Measurements from ENCODE around the gene RPP25. TPM values are rescaled to one million over a fixed set of nuclear protein-coding genes. Genes with fewer than 3 reads are reported as not detected.

RPP25 gene
- total and polyA plus RNA-seq, 7 donors = 3.7 to 24.0 (median 4.8) TPM

DNA sequence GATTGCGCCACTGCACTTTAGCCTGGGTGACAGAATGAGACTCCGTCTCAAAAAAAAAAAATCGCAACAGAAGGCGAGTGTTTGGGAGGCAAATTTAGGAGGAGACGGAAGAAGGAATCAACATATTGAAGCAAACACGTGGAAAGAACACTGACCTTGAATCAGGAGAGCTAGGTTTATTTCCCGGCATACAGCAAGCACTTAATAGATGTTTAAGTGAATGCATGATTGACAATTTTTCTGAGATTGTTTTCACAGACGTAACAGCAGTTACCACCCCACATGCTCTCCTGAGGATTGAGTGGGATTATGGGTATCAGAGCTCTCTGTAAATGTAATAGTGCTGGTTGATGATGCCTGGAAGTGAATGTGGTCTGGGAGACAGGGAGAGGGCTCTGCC lies 5.6 kb upstream of the RPP25 start:
- intact Hi-C loops (cut with DNase I) = no loop called here
- DNase-seq = no peak
- H3K4me1 ChIP-seq = peaks cover 0 to 24% (median 18%) of the 10 kb centered on the region in 4 donors
- H3K9me3 ChIP-seq = no peaks in the 10 kb centered on the region
- H3K36me3 ChIP-seq = no peaks in the 10 kb centered on the region
- no peak overlapping the region for H3K4me3 ChIP-seq
- H3K27ac ChIP-seq = no peak overlapping the region
- H3K27me3 ChIP-seq = peaks cover 20 to 33% (median 28%) of the 10 kb centered on the region in 3 donors
- 92 to 93% methylated on average over 8 of the region's 8 CpGs for WGBS, 2 donors
- TF ChIP-seq, protein P1, sequence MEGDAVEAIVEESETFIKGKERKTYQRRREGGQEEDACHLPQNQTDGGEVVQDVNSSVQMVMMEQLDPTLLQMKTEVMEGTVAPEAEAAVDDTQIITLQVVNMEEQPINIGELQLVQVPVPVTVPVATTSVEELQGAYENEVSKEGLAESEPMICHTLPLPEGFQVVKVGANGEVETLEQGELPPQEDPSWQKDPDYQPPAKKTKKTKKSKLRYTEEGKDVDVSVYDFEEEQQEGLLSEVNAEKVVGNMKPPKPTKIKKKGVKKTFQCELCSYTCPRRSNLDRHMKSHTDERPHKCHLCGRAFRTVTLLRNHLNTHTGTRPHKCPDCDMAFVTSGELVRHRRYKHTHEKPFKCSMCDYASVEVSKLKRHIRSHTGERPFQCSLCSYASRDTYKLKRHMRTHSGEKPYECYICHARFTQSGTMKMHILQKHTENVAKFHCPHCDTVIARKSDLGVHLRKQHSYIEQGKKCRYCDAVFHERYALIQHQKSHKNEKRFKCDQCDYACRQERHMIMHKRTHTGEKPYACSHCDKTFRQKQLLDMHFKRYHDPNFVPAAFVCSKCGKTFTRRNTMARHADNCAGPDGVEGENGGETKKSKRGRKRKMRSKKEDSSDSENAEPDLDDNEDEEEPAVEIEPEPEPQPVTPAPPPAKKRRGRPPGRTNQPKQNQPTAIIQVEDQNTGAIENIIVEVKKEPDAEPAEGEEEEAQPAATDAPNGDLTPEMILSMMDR (IDR thresholded peaks at IDR 0.05) = no peak
- TF ChIP-seq POLR2A (IDR thresholded peaks at IDR 0.05) (no peak), POLR2AphosphoS5 (IDR thresholded peaks at IDR 0.05) (no peak), EP300 (IDR thresholded peaks at IDR 0.05) (no peak)

DNA sequence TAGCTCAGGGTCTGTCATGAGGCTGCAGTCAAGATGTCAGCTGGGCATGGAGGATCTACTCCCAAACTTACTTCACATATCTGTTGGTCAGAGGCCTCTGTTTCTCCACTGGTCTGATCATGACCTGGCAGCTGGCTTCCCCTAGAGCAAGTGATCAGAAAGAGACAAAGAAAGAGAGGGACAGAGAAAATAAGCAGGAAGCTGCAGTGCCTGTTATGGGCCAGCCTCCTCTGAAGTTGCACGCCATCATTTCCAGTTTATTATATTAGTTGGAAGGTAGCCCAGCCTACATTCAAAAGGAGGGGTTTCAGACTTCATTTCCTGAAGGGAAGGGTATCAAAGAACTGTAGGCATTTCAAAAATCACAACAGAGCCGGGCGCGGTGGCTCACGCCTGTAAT lies 5.0 kb upstream of the RPP25 start:
- TF ChIP-seq, protein P1 (IDR thresholded peaks at IDR 0.05) = no peak
- TF ChIP-seq EP300 (IDR thresholded peaks at IDR 0.05) (no peak), POLR2A (IDR thresholded peaks at IDR 0.05) (no peak), POLR2AphosphoS5 (IDR thresholded peaks at IDR 0.05) (no peak)
- intact Hi-C loops (cut with DNase I) = no loop called here

DNA sequence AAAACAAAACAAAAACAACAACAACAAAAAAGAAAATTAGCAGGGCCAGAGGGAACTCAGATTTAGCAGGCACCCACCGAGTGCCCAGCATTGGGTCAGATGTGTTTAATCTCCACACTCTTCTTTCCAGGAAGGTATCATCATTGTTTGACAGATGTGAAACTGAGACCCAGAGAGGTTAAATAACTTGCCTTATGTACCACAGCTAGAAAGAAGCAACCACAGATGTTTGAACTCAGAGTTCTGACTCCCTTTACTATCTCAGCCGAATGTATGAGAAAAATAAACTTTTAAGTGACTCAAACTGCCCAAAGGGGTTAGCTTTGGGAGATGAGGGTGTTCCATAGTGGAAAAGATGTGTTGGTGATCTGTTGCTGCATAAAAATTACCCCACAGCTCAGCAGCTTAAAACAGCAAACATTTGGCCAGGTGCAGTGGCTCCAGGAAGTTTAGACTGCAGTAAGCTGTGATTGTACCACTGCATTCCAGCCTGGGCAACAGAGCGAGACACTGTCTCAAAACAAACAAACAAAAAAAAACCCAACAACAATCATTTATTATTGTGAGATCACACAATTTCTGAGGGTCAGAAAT lies 4.5 kb upstream of the RPP25 start:
- Histone ChIP-seq H3K9me3 (no peaks in the 10 kb centered on the region), H3K27me3 (peaks cover 20 to 36% (median 30%) of the 10 kb centered on the region in 3 donors), H3K4me3 (no peak overlapping the region), H3K4me1 (peaks cover 0 to 35% (median 30%) of the 10 kb centered on the region in 4 donors), H3K27ac (no peak overlapping the region), H3K36me3 (no peaks in the 10 kb centered on the region)
- intact Hi-C loops (cut with DNase I) = no loop called here
- TF ChIP-seq, protein P1 (IDR thresholded peaks at IDR 0.05) = no peak
- TF ChIP-seq EP300 (IDR thresholded peaks at IDR 0.05) (no peak), POLR2AphosphoS5 (IDR thresholded peaks at IDR 0.05) (no peak), POLR2A (IDR thresholded peaks at IDR 0.05) (no peak)
- no peak for DNase-seq
- 21 to 44% methylated on average over 3 of the region's 3 CpGs for WGBS, 2 donors

More for the DNA sequence above, 5.0 kb upstream of the RPP25 start:
- 26 to 58% methylated on average over 5 of the region's 5 CpGs for WGBS, 2 donors
- no peak overlapping the region for H3K27ac ChIP-seq
- no peak for DNase-seq
- no peaks in the 10 kb centered on the region for H3K9me3 ChIP-seq
- no peaks in the 10 kb centered on the region for H3K36me3 ChIP-seq
- peaks cover 0 to 30% (median 24%) of the 10 kb centered on the region in 4 donors for H3K4me1 ChIP-seq
- peaks cover 20 to 36% (median 30%) of the 10 kb centered on the region in 3 donors for H3K27me3 ChIP-seq
- H3K4me3 ChIP-seq = no peak overlapping the region

DNA sequence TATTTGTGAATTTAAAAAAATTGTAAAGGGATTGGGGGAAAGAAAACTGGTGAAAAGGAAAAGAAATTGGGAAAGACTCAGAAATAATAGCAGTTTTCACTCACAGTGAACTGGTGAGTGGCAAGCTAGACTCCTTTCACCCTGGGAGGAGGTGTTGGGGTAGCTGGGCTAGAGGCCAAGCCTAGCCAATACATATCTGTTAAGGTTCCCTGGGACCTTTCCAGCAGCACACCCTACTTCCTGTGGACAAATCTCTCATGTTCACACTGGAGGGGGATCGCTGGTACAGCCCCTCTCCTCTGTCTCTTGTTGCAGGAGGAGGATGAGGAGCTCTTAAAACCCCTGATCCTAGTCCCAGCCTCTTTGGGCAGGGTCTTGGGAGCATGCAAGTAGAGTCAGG lies 3.7 kb upstream of the RPP25 start:
- Histone ChIP-seq H3K9me3 (no peaks in the 10 kb centered on the region), H3K27me3 (peaks cover 20 to 40% (median 30%) of the 10 kb centered on the region in 3 donors), H3K4me1 (peaks cover 0 to 44% (median 38%) of the 10 kb centered on the region in 4 donors), H3K36me3 (no peaks in the 10 kb centered on the region), H3K27ac (no peak overlapping the region), H3K4me3 (no peak overlapping the region)
- 68 to 83% methylated on average over 1 of the region's 1 CpG for WGBS, 2 donors
- DNase-seq = no peak
- intact Hi-C loops (cut with DNase I) = no loop called here
- TF ChIP-seq EP300 (IDR thresholded peaks at IDR 0.05) = no peak
- TF ChIP-seq POLR2AphosphoS5 (IDR thresholded peaks at IDR 0.05) = no peak
- TF ChIP-seq POLR2A (IDR thresholded peaks at IDR 0.05) = no peak

DNA sequence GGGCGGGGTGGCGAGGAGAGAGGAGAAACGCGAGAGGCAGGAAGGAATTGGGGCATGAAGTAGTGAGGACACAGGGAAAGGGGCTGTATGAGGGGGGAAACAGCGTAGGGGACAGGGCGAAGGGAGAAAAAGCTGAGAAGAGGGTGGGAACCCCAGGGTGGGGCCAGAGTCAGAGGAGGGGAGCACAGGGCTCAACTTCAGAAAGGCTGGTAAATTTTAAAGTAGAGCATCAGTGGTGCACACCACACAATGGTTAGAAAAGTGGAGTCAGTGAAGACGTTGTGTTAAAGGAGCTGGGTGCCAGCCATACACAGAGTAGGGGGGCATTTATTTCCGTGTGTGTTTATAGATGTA lies 3.0 kb upstream of the RPP25 start:
- Histone ChIP-seq H3K4me1 (peaks cover 0 to 51% (median 40%) of the 10 kb centered on the region in 4 donors), H3K9me3 (no peaks in the 10 kb centered on the region), H3K27ac (no peak overlapping the region), H3K36me3 (no peaks in the 10 kb centered on the region), H3K4me3 (no peak overlapping the region), H3K27me3 (peaks cover 20 to 48% (median 30%) of the 10 kb centered on the region in 3 donors)
- no peak for DNase-seq
- 22 to 33% methylated on average over 8 of the region's 8 CpGs for WGBS, 2 donors
- intact Hi-C loops (cut with DNase I) = loop anchor here (5.0 to 10.0 kb wide), 4 partner anchors 117 to 585 kb away; partner anchors contain the start of genes C15orf39 and ULK3
- no peak for TF ChIP-seq EP300 (IDR thresholded peaks at IDR 0.05)
- TF ChIP-seq POLR2AphosphoS5 (IDR thresholded peaks at IDR 0.05) = no peak
- TF ChIP-seq POLR2A (IDR thresholded peaks at IDR 0.05) = no peak
